22Rv1 (cell line): Measurements from ENCODE around the gene CBFA2T2.

Experiments used
- ZFX ChIP-seq: fragments of 450-650 bp; IDR thresholded peaks from 2 replicates; pipeline ENCODE4 v1.6.1; 2017; ENCODE audit warnings: antibody characterized with exemption, borderline replicate concordance
- TF ChIP-seq, protein P1 (sequence below): fragments of 450-650 bp; IDR thresholded peaks from 2 replicates; pipeline ENCODE4 v1.5.1; 2017; ENCODE audit warnings: mild to moderate bottlenecking

DNA sequence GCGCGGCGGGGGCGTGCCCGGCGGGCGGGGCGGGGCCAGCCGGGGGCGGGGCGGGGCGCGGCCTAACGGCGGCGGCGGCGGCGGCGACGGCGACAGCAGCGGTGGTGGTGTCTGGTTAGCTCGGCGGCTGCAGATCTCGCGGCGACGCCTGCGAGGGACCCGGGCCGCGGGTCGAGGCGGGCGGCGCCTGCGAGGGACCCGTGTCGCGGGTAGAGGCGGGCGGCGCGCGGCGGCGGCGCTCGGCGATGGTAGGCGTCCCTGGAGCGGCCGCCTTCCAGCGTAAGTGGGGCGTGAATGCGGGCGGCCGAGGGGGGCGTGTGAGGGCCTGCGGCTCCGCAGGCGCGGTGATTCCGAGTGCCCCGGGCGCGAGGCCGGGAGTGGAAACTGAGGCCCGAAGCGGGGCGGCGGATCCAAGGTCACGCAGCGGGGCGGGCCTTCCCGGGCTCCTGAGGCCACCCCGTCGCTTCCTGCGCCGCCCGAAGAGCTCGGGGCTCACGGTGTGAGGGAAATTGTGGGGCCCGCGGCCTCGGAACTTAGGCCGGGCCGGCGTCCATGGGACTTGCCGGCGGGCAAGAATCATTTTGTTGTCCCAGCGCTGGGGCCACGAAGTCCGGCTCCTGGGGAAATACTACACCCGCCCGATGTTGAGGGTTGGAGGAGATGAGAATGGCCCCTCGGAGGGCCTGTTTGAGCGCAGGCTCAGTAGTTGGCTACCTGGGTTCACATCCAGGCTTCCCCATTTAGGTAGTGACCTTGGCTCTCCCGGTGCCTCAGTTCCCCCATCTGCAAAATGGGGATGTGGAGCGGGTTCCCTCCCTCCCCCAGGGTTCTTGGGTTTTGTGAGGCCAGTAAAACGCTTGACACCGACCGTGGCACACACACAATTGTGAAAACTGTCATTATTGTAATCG is at the start of gene CBFA2T2:
- TF ChIP-seq, protein P1, sequence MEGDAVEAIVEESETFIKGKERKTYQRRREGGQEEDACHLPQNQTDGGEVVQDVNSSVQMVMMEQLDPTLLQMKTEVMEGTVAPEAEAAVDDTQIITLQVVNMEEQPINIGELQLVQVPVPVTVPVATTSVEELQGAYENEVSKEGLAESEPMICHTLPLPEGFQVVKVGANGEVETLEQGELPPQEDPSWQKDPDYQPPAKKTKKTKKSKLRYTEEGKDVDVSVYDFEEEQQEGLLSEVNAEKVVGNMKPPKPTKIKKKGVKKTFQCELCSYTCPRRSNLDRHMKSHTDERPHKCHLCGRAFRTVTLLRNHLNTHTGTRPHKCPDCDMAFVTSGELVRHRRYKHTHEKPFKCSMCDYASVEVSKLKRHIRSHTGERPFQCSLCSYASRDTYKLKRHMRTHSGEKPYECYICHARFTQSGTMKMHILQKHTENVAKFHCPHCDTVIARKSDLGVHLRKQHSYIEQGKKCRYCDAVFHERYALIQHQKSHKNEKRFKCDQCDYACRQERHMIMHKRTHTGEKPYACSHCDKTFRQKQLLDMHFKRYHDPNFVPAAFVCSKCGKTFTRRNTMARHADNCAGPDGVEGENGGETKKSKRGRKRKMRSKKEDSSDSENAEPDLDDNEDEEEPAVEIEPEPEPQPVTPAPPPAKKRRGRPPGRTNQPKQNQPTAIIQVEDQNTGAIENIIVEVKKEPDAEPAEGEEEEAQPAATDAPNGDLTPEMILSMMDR = no peak
- TF ChIP-seq ZFX = no peak
